ENCODE measurements around the gene KLK7.
"Not testable (repeated sequence)": the region's sequence is repeated elsewhere in the genome, so short reads cannot be mapped to it uniquely, and the experiment has no call there.

The KLK7 gene

DNA sequence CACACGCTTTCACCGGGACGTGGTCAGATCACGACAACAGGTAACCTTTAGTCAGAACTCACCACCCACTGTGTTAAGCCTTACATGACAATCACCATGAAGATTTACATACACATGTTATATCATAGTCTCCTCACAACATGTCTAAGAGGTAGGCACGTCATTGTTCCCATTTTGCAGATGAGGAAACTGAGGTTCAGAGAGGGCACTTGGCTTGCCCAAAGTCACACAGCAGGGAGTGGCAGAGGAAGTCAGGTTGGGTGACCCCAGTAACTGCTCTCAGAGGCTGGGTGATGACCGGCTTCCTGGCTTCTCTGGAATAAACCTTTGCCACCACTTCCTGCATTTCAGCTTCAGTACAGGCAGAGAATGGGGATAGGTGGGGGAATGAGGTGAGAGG is 30.5 kb upstream of the KLK7 start:
- DNase-seq (ENCODE audit: low read depth, low spot score): no peak
- H3K27ac ChIP-seq: peak overlapping the region; percentile 92

DNA sequence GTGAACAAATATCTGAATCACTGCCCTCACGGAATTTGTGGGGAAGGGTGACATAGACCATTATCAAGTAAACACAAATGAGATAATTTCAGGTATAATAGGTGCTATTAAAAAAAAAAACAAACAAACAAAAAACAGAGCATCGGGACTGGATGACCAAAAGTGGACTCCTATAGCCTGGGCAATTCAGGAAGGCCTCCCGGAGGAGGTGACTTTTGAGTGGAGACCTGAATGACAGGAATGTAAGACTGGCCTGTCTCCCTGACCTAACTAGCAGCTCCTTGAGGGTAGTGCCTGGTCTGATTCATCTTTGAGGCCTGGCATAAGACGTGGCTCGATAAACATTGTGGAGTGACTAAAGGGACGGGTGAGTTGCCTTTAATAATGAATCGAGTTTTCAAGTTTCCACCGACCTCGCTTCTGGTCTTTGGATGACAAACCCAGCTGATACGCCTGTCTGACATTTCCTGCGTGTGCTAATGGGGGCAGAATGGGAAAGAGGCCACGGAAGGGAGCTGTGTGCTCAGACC is 29.0 kb upstream of the KLK7 start:
- no peak for DNase-seq (ENCODE audit: low read depth, low spot score)
- H3K27ac ChIP-seq: peak overlapping the region; percentile 92

DNA sequence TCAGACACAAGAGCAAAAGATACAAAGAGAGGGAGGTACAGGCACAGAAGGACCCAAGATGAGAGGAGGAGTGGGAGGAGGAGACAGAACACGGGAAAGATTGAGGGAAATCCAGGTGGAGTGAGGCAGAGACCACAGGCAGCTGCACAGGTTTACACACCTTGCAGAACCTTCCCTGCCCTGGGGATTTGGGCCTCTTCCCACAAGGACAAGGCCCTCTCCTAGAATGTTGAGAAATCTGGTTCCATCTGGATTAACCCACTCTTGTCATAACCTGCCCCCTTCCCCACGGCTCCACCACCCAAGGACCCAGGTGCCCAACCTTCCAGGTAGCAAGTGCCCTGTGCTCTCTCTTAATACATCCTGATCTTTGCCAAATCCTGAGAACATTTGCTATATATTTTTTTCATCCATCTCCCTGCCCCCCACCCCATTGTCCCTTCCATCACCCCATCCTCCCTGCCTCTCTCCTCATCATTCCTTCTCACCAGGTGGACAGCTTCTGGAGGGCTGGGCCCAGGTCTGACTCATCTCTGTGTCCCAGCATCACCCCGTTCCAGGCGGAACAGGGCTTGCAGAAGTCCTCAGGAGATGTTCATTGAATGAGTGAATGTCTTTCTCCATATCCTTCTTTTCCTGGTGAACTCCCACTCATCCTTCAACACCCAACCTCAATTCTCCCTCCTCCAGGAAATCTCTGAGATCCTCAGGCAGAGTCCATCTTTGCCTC is 26.5 kb upstream of the KLK7 start:
- H3K27ac ChIP-seq: peak overlapping the region; percentile 92
- no peak for DNase-seq (ENCODE audit: low read depth, low spot score)

DNA sequence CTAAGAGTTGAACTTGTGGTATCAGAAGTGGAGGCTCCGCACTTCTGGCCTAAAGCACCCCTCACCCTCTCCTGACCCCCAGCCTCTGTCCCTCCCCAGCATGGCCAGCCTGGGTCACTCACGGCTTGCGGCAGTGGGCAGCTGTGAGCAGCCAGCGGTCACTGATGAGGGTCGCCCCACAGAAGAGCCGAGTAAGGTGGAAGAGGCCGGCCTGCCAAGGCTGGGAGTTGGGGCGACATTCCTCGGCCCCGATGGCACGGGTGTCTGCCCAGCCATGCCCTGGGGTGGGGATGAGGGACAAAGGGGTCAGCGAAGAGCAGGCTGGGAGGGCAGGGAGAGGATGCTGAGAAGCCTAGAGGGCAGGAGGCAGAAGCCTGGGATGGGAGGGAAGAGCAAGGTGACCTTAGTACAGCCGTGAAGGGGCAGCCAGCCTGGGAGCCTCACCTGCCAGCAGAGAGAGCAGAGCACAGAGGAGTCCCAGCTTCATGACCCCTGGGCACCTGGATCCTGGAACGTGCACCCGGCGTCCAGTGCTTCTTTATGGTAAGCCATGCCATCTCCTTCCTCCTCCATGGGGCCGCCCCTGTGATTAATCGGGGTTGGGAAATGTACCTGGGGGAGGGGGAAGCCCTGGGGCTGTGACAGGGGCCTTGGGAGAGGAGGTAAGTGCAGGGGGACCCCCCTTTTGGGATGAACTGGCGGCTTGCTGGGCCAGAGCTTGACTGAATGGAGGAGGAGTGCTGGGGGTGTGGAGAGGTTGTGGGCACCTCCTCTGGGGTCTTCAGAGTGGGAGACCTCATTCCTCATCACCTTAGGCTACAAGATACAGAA is 25.6 kb upstream of the KLK7 start:
- DNase-seq (ENCODE audit: low read depth, low spot score): no peak
- H3K27ac ChIP-seq: peak overlapping the region; percentile 92

DNA sequence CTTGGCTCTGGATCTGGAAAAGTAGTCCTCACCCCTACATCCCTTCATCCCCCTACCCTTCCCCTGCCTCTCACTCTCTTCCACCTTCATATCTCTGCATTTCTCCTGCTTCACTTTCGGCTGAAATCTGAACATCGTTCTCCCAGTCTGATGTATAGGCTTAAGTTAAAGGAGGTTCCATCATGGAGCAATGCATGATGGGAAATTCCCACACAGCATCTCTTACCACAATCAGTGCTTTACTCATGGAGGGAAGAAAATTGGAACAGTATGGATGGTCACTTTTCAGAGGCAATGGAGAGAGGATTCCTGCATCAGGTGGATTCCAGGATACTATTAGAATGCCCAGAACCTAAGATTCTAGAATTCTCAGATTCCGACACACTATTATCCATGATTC is 23.8 kb upstream of the KLK7 start:
- DNase-seq (ENCODE audit: low read depth, low spot score): no peak
- H3K27ac ChIP-seq: no peak overlapping the region

DNA sequence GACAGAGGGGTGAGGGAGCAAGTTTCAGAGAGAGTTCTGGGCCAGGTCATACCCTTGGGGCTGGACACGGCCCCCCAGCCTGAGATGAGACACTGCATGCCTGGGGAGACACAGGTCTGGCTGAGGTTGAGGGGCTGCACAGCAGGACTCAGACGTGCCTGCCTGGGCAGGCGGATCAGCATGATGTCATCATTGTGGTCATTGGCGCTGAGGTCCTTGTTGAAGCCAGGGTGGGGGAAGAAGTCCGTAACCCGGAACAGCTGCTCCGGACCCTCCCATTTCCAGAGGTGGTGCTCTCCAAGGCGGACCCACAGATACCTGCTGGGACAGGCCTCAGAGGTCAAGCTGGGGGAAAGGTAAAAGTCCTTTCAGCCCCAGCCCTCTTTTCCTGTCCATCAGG is 22.7 kb upstream of the KLK7 start:
- no peak overlapping the region for H3K27ac ChIP-seq
- no peak for DNase-seq (ENCODE audit: low read depth, low spot score)

DNA sequence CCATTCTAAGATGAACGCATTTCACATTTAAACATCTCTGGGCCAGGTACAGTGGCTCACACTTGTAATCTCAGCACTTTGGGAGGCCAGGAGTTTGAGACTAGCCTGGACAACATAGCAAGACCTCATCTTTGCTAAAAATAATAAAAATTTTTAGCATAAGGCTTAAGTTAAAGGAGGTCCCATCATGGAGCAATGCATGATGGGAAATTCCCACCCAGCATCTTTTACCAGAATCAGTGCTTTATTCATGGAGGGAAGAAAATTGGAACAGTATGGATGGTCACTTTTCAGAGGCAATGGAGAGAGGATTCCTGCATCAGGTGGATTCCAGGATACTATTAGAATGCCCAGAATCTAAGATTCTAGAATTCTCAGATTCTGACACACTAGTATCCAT is 21.5 kb upstream of the KLK7 start:
- DNase-seq (ENCODE audit: low read depth, low spot score): no peak
- no peak overlapping the region for H3K27ac ChIP-seq

DNA sequence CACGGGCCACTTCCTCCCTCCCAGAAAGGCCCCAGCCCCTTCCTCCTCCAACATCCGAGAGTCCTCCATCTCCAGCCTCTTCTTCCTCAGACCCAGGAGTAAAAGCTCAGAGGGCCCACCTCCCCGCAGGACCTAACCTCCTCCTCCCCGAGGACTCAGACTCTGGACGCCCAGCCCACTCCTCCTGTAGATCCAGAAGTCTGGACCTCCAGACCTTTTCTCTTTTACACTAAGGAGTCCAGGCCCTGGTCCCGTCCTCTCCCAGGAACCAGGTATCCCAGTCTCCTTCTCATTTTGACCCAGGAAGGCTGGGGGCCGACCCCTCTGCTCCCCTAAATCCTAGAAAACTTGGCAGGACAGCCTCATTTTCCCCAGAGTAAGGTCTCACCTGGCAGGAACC is 19.6 kb upstream of the KLK7 start:
- H3K27ac ChIP-seq: no peak overlapping the region
- no peak for DNase-seq (ENCODE audit: low read depth, low spot score)

DNA sequence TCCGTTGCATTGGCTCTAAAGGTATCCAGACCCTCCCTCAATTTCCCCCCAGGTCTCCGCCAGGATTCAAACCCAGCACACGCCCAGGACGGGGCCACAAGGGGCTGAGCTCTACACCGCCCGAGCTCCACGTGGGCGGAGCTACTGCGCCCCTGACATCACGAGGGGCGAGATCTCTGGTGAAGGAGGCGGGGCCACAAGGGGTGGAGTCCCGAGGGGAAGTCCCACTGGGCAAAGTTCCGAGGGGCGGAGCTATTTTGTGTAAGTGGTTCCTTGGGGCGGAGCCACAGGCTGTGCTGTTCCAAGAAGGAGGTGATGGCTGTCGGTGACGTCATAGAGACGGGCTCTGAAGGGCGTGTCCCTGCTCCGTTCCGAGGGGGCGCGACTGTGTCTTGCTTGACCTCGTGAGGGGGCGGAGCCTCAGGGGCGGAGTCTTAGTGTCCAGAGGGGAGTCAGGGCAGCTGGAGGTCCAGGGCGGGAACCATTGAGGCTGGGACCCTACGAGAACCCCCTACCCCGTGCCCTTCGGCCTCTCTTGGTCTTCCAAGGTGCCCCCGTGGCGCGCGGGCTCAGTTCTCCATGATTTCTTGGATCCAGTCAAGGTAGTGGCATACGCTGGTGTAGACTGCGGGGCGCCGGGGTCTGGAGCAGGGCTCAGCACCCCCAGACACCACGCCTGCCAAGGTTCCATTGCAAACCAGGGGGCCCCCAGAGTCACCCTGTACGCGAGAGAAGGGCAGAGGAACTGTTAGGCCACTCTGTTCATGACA is 19.0 kb upstream of the KLK7 start:
- DNase-seq (ENCODE audit: low read depth, low spot score): no peak
- peak overlapping the region; percentile 64 for H3K27ac ChIP-seq

DNA sequence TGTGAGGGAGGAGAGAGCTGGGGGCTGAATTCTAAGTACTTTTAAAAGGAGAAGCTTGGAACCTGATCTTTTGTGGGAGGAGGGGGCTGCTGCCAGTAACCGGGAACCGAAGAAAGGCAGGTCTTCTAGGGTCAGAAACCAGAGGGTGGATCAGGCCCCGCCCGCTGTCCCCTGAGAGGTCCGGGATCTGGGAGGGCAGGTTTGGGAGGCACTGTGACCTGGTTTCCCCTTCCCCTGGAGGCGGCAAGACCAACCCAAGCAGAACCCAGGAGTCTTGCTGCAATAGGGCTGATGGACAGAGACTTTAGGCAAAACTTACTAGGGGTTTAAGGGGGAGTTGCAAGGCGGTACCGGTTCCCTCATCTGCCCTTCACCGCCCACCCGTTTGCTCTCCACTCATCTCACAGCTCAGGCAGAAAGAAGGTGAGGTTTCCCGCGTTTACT is 18.4 kb upstream of the KLK7 start:
- DNase-seq (ENCODE audit: low read depth, low spot score): no peak
- peak overlapping the region; percentile 64 for H3K27ac ChIP-seq

DNA sequence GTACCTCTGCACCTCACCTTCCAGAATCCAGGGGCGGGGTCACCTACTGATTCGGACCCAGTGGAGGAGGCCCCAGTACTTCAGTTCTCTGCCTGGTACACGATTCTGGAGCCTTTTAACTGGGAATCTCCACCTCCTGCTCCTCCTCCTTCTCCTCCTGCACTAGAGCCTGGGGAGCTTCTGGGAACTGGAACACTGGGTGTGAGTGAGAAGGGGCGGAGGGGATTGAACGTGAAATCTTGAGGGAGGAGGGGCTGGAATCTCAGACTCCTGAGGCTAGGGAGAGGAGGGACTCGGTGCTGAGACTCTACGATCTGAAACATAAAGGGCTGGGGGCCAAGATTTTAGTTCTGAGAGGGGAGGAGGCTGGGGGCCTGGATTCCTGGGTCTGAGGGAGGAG is 17.8 kb upstream of the KLK7 start, which contains the start of gene KLK8:
Gene KLK8 (minus strand): TSS at position 90 of the 400 bp plus-strand sequence. CDS start 437 bp downstream, outside the sequence.
- peak within 1 kb of the TSS; percentile 64 for H3K27ac ChIP-seq
- DNase-seq (ENCODE audit: low read depth, low spot score): no peak

DNA sequence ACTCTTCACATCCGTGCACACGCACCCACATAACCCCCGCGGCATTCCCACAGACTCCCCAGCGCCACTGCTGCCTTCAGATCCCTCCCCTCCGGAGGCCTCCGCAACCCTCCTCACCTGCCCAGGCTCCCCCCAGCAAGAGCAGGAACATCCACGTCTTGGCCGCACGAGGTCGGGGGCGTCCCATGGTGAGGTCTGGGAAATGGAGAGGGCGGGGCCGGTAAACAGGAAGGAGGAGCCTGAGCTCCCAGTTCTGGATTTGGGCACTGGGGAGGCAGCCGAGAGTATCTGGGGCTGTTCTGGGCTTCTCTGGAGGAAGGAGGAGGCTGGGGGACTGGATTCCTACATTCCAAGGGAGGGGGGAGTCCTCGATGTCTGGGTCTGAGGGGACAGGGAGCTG is 17.3 kb upstream of the KLK7 start:
- H3K27ac ChIP-seq: peak overlapping the region; percentile 64
- no peak for DNase-seq (ENCODE audit: low read depth, low spot score)

DNA sequence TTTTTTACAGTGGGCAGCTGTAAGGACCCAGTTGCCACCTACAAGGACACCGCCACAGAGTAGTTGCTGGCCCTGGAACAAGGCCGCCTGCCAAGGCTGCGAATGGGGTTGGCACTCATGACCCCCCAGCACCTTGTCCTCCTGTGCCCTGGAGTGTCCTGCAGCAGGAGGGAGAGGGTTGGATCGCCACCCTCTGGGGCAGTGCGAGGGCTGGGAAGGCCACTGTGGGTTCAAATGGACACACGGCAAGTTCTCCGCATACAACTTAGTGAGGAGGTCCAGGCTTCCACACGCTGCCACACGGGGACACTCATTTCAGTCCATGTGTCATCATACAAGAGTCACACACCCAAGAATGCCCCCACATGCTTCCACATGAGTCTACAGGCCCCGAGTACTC is 16.7 kb upstream of the KLK7 start:
- peak overlapping the region; percentile 64 for H3K27ac ChIP-seq
- no peak for DNase-seq (ENCODE audit: low read depth, low spot score)

DNA sequence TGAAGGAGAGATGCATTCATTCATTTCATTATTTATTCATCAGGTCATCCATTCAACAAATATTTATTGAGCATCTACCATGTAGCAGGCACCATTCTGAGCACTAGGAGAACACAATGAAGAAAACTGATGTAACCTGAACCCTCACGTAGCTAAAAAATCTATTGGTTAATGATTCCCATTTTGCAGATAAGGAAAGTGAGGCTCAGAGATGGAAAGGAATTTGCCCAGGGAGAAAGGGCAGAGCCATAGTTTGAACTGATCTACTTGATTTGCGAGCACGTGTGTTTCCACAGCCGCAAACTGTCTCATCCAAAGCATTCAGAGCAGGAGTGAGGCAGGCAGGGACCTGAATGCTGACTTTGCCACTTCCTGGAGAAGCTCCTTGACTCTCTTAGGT is 15.0 kb upstream of the KLK7 start:
- no peak for DNase-seq (ENCODE audit: low read depth, low spot score)
- H3K27ac ChIP-seq: no peak overlapping the region

DNA sequence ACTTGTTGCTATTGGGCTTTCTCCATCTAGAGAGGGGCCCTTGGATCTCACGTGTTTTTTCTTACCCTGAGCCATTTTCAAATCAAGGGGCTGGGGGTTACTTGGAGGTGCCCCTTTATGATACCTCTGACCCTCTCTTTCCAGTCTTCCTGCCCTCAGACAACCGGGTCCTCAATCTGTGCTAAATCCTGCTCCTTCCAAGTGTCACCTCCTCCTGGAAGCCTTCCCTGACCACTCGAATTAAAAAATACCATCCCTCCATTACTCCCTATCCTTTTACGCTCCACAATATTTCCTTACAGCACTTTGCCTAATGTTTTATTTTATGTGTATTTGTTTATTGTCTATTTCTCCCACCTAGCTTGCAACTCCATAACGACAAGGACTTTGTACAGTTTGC is 14.3 kb upstream of the KLK7 start:
- no peak for DNase-seq (ENCODE audit: low read depth, low spot score)
- no peak overlapping the region for H3K27ac ChIP-seq

DNA sequence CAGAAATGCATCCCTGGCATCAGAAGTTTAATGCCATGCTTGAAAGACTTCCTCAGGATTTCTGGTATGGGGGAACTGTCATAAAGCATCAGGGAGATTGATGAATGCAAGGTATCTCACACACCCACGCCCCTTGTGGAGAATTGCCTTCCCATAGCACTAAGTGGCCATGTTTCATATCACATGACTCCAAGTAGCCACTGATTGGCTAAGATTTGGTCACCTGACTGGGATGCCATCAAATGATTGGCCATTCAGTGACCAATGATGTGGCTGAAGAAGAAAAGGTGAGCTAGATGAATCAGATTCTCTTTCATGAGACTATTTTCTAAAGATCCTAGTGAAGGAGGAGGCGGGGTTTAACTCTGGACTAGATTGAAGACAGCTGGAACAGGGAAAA is 10.4 kb upstream of the KLK7 start:
- no peak for DNase-seq (ENCODE audit: low read depth, low spot score)
- peak overlapping the region; percentile 86 for H3K27ac ChIP-seq

DNA sequence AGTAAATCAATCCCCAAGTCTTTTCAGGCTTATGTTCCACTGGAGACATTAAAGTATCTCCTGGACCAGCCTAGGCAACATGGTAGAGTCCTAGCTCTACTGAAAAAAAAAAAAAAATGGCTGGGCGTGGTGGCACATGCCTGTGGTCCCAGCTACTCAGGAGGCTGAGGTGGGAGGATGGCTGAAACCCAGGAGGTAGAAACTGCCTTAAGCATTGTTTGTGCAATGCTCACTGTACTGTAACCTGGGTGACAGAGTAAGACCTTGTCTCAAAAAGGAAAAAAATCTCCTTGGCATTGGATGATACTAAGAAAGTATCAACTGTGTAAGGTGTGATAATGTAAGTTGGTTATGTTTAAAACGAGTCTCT is 8.9 kb upstream of the KLK7 start:
- peak overlapping the region; percentile 86 for H3K27ac ChIP-seq
- DNase-seq (ENCODE audit: low read depth, low spot score): peak; percentile 86

DNA sequence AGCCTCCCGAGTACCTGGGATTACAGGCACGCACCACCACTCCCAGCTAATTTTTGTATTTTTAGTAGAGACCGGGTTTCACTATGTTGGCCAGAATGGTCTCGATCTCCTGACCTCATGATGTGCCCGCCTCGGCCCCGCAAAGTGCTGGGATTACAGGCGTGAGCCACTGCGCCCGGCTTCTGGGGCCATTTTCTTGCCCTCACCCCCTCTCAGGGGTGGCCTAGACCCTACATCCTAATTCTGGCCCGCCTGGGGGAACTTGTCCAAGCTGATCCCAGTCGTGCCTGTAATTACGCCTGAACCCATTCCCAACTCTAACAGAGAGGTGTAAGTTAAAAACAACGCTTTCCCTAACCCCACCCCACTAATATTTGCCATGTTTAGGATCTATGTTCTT is 699 bp upstream of the KLK7 start:
- peak overlapping the region; percentile 48 for H3K27ac ChIP-seq
- DNase-seq (ENCODE audit: low read depth, low spot score): not testable (repeated sequence)

DNA sequence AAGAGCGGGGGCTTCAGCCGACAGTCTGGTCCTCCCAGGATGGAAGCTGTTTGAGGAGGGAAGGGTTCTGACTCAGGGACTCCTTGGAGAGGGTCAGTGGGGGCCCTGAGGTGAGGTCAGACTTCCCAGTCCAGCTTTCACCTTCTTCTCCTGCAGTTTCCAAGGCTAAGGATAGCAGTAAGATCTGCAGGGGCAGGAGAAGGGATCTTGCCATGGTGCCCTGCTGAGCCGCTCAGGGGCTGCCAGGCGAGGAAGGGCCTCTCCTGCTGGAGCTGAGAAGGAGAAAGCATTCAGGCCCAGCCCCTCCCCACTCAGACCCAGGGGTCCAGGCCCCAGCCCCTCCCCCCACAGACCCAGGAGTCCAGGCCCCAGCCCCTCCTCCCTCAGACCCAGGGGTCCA is 1.5 kb downstream of the KLK7 start:
- H3K27ac ChIP-seq: peak overlapping the region; percentile 37
- DNase-seq (ENCODE audit: low read depth, low spot score): no peak

DNA sequence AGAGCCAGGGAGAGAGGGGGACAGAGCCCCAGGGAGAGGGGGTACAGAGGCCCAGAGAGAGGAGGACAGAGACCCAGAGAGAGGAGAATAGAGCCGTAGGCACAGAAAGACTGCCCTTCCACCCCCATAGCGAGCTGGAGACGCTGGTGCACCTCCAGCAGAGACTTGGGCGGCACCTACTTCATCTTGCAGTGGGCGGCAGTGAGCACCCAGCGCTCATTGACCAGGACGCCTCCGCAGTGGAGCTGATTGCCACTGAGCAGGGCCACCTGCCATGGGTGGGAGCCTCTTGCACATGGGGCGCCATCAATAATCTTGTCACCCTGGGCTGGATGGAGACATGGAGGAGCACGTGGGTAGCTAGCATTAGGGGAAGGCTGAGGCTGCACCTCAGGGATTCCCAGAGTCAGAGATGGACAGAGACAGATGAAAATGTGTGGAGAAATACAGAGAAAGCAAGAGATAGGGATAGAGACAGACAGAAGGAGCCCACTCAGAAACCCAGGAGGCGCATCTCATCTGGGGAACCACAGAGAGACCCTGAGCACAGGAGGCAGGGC is 2.0 kb downstream of the KLK7 start:
- H3K27ac ChIP-seq: peak overlapping the region; percentile 37

More for the DNA sequence above, 2.0 kb downstream of the KLK7 start:
- no peak for DNase-seq (ENCODE audit: low read depth, low spot score)

All from epithelial cell of prostate (primary cell).